Esophagus muscularis mucosa (tissue), 4 donors: ENCODE data around the gene TBC1D10B. TPM values are rescaled to one million over a fixed set of nuclear protein-coding genes. Genes with fewer than 3 reads are reported as not detected.
A peak's percentile ranks its signal among the peaks of the same experiment; 100 is the strongest.
"Not testable (repeated sequence)": the region's sequence is repeated elsewhere in the genome, so short reads cannot be mapped to it uniquely, and the experiment has no call there.

Experiments
- DNase-seq: peaks from one replicate; pipeline ENCODE4 v3.0.0-alpha.2; 2017; ENCODE audit errors: extremely low spot score
- H3K27ac ChIP-seq, 4 donors: fragments of 200-600 bp; sonication (generic); replicated peaks in 1 of 4; 1 replicate in 3 of 4; 2 replicates in 1 of 4; pipeline ENCODE4 v1.5.1; 2016 to 2019; ENCODE audit warnings: mild to moderate bottlenecking in 1 of 4
- H3K27me3 ChIP-seq, 4 donors: fragments of 200-600 bp; sonication (generic); one replicate each; pipeline versions ENCODE4 v1.5.1 to v1.6.0; 2016 to 2019
- H3K36me3 ChIP-seq, 4 donors: fragments of 200-600 bp; sonication (generic); one replicate each; pipeline ENCODE4 v1.5.1; 2016 to 2019
- H3K4me1 ChIP-seq, 4 donors: fragments of 200-600 bp; sonication (generic); one replicate each; pipeline ENCODE4 v1.5.1; 2016 to 2019
- H3K4me3 ChIP-seq, 4 donors: fragments of 200-600 bp; sonication (generic); 1 replicate in 2 of 4; 2 replicates in 2 of 4; pipeline ENCODE4 v1.5.1; 2016 to 2019; ENCODE audit warnings: mild to moderate bottlenecking in 4 of 4, moderate library complexity in 1 of 4
- H3K9me3 ChIP-seq, 4 donors: fragments of 200-600 bp; sonication (generic); 1 replicate in 3 of 4; 2 replicates in 1 of 4; pipeline ENCODE4 v1.5.1; 2016 to 2019
- EP300 ChIP-seq: sonication (generic); formaldehyde crosslinking; IDR thresholded peaks from one replicate; pipeline ENCODE4 v1.6.1; 2017; ENCODE audit warnings: antibody characterized with exemption
- POLR2A ChIP-seq: fragments of 450-650 bp; IDR thresholded peaks from one replicate; pipeline ENCODE4 v1.6.1; 2017; ENCODE audit warnings: antibody characterized with exemption, moderate library complexity, mild to moderate bottlenecking, low read depth
- POLR2AphosphoS5 ChIP-seq, 2 donors: sonication (generic); formaldehyde crosslinking; IDR thresholded peaks; one replicate each; pipeline ENCODE4 v1.6.1; 2017; ENCODE audit warnings: antibody characterized with exemption in 2 of 2
- WGBS: methylation state at CpG from one replicate; pipeline ENCODE4 v1.1.5; 2018; 5-methylcytosine and 5-hydroxymethylcytosine counted together
- intact Hi-C: fragments of 100-400 bp; cut with DNase I; formaldehyde crosslinking; loops from one replicate; pipeline ENCODE4 v1.15.1; 2023
- total RNA-seq, 4 donors: library from RNA; depleted of rRNA; stranded (reverse); fragments of >200 nt; gene quantifications; one replicate each; pipeline versions ENCODE4 v1.1.0 to v1.2.1, GENCODE V29; 2016
- TF ChIP-seq, protein P1 (sequence below), 3 experiments: fragments of 200-600 bp in 2 of 3; fragments of 450-650 bp in 1 of 3; sonication (generic) in 2 of 3; IDR thresholded peaks; one replicate each; pipeline ENCODE4 v1.5.1; 2017 to 2019; ENCODE audit warnings: antibody characterized with exemption in 3 of 3, mild to moderate bottlenecking in 2 of 3, moderate library complexity in 1 of 3

TBC1D10B gene
- total RNA-seq, 4 donors from 2014 or later, result 21.2 to 41.5 (median 29.4) TPM

DNA sequence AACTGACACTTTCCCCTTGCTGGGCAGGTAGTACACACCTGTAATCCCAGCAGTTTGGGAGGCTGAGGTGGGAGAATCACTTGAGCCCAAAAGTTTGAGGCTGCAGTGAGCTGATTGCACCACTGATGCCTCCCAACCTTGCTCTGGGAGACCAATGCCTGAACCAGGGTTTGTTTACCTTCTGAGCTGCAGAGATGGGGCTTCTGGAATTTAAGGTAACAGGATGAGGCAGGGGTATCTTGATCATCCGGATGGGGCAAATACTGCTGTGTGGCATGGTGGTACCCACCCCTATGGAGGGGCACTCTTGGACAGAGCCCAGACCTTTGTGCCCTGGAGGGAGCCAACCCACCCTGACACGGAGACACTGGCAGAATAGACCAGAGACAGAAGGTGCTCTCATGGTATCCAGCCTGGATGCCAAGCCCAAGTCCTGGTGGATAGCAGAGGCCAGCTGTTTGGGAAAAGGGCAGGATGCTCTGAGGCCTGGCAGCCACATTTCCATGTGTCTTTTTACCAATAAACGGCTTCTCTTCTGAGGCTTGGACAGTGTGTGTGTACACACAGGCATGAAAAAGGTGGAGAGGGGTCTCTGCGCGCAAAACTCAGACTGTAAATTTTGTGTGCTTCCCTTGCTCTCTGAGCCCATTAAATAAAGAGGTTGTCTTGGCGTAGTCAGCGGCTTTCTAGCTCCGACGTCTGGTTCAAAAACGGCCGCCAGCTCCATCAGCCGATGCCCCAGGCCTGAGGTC, 29.3 kb upstream of the TBC1D10B start:
- Histone ChIP-seq H3K27me3 (no peaks in the 10 kb centered on the region), H3K27ac (peak overlapping the region; percentile 88 to 92 (median 90)), H3K36me3 (peaks cover 6 to 22% (median 16%) of the 10 kb centered on the region in 4 donors), H3K4me1 (peaks cover 18 to 53% (median 49%) of the 10 kb centered on the region in 4 donors), H3K9me3 (no peaks in the 10 kb centered on the region), H3K4me3 (peak overlapping the region; percentile 62 to 78 (median 68))
- intact Hi-C loops, result loop anchor here (10.0 kb wide), 2 partner anchors 45 to 305 kb away; partner anchors contain the start of genes CD2BP2, TBX6 and YPEL3
- no peak for DNase-seq
- 25% methylated on average over 5 of the region's 12 CpGs for WGBS
- TF ChIP-seq POLR2AphosphoS5 (IDR thresholded peaks at IDR 0.05), result no peak
- TF ChIP-seq, protein P1, sequence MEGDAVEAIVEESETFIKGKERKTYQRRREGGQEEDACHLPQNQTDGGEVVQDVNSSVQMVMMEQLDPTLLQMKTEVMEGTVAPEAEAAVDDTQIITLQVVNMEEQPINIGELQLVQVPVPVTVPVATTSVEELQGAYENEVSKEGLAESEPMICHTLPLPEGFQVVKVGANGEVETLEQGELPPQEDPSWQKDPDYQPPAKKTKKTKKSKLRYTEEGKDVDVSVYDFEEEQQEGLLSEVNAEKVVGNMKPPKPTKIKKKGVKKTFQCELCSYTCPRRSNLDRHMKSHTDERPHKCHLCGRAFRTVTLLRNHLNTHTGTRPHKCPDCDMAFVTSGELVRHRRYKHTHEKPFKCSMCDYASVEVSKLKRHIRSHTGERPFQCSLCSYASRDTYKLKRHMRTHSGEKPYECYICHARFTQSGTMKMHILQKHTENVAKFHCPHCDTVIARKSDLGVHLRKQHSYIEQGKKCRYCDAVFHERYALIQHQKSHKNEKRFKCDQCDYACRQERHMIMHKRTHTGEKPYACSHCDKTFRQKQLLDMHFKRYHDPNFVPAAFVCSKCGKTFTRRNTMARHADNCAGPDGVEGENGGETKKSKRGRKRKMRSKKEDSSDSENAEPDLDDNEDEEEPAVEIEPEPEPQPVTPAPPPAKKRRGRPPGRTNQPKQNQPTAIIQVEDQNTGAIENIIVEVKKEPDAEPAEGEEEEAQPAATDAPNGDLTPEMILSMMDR (IDR thresholded peaks at IDR 0.05), result no peak
- no peak for TF ChIP-seq EP300
- TF ChIP-seq POLR2A, result no peak

DNA sequence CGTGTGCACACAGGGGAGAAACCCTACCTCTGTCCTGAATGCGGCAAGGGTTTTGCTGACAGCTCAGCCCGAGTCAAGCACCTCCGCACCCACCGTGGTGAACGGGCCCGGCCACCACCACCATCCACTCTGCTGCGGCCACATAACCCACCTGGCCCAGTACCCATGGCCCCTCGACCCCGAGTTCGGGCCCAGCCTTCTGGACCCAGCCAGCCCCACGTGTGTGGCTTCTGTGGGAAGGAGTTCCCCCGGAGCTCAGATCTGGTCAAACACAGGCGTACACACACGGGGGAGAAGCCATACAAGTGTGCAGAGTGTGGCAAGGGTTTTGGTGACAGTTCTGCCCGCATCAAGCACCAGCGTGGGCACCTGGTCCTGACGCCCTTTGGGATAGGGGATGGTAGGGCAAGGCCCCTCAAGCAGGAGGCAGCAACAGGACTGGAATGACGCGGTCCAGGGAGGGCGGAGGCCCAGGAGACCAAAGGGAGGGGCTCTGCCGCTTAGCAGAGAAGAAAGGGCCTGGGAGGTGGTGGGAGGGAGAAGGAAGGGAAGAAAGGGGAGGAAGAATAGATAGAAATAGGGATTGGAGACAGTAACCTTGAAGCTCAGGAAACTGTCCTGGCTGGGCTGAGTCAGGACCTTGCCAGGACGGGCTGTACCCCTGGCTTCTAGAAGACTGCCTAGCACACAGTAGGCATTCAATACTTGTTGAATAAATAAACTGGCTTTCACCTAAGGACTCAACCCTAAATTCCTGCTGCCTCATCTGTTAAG, 28.6 kb upstream of the TBC1D10B start:
- no peak for TF ChIP-seq POLR2AphosphoS5 (IDR thresholded peaks at IDR 0.05)
- no peak for TF ChIP-seq EP300
- no peak for TF ChIP-seq POLR2A
- TF ChIP-seq, protein P1 (IDR thresholded peaks at IDR 0.05), result no peak
- no peaks in the 10 kb centered on the region for H3K9me3 ChIP-seq
- intact Hi-C loops, result no loop called here
- peaks cover 6 to 22% (median 16%) of the 10 kb centered on the region in 4 donors for H3K36me3 ChIP-seq
- peak overlapping the region; percentile 88 to 92 (median 90) for H3K27ac ChIP-seq
- no peaks in the 10 kb centered on the region for H3K27me3 ChIP-seq
- WGBS, result 63% methylated on average over 9 of the region's 23 CpGs
- peaks cover 24 to 60% (median 57%) of the 10 kb centered on the region in 4 donors for H3K4me1 ChIP-seq
- H3K4me3 ChIP-seq, result no peak overlapping the region
- no peak for DNase-seq

DNA sequence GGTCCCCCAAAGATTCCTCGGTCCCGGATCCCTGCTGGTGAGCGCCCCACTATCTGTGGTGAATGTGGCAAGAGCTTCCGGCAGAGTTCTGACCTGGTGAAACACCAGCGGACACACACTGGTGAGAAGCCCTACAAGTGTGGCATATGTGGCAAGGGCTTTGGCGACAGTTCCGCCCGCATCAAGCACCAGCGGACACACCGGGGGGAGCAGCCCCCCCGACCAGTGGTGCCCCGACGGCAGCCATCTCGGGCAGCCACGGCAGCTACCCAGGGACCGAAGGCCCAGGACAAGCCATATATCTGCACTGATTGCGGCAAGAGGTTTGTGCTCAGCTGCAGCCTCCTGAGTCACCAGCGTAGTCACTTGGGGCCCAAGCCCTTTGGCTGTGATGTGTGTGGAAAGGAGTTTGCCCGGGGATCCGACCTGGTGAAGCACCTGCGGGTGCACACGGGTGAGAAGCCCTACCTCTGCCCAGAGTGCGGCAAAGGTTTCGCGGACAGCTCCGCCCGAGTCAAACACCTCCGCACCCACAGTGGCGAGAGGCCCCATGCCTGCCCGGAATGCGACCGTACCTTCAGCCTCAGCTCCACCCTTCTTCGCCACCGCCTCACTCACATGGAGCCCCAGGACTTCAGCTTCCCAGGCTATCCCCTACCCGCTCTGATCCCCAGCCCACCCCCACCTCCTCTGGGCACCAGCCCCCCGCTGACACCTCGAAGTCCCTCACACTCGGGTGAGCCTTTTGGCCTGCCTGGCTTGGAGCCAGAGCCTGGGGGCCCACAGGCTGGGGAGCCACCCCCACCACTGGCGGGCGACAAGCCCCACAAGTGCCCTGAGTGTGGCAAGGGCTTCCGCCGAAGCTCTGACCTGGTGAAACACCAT, 27.7 kb upstream of the TBC1D10B start:
- no peak for DNase-seq
- Histone ChIP-seq H3K27ac (no peak overlapping the region), H3K27me3 (no peaks in the 10 kb centered on the region), H3K4me1 (peaks cover 24 to 61% (median 57%) of the 10 kb centered on the region in 4 donors), H3K4me3 (no peak overlapping the region), H3K36me3 (peaks cover 6 to 22% (median 16%) of the 10 kb centered on the region in 4 donors), H3K9me3 (no peaks in the 10 kb centered on the region)
- intact Hi-C loops, result no loop called here
- no peak for TF ChIP-seq POLR2AphosphoS5 (IDR thresholded peaks at IDR 0.05)
- no peak for TF ChIP-seq POLR2A
- TF ChIP-seq, protein P1 (IDR thresholded peaks at IDR 0.05), result no peak
- TF ChIP-seq EP300, result no peak
- WGBS, result 94% methylated on average over 22 of the region's 42 CpGs

DNA sequence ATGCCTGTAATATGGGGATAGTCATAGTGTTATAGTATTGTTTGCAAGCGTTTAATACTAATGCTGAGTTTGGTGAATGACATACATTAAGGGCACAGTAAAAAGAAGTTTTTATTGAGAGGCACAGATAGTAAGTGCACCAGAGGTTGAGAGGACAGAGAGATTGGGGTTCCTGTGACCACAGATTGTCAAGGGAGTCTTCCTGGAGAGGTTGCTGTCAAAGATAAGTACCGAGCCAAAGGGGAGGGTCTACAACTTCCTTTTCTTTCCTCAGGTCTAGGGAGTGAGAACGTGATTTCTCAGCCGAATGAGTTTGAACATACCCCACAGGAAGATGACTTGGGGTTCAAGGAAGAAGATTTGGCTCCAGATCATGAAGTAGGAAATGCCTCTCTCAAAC, 26.8 kb upstream of the TBC1D10B start:
- intact Hi-C loops, result no loop called here
- TF ChIP-seq, protein P1 (IDR thresholded peaks at IDR 0.05), result no peak
- TF ChIP-seq EP300 (no peak), POLR2AphosphoS5 (IDR thresholded peaks at IDR 0.05) (no peak), POLR2A (no peak)
- Histone ChIP-seq H3K27ac (no peak overlapping the region), H3K4me3 (no peak overlapping the region), H3K4me1 (peaks cover 24 to 61% (median 57%) of the 10 kb centered on the region in 4 donors), H3K27me3 (no peaks in the 10 kb centered on the region), H3K9me3 (no peaks in the 10 kb centered on the region), H3K36me3 (peaks cover 6 to 22% (median 16%) of the 10 kb centered on the region in 4 donors)
- WGBS, result 70% methylated on average over 4 of the region's 4 CpGs
- DNase-seq, result no peak

DNA sequence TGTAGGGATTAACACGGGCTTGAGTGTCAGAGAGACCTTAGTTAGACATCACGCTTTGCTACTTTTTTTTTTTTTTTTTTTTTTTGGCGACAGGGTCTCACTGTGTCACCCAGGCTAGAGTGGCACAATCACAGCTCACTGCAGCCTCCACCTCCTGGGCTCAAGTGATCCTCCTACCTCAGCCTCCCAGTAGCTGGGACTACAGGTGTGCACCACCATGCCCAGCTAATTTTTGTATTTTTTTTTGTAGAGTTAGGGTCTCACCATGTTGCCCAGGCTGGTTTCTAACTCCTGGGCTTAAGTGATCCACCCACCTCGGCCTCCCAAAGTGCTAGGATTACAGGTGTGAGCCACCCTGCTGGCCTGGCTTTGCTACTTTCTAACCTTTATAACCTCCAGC, 26.3 kb upstream of the TBC1D10B start:
- DNase-seq, H3K27me3 ChIP-seq, H3K9me3 ChIP-seq, H3K27ac ChIP-seq, intact Hi-C loops: not testable (repeated sequence)
- Histone ChIP-seq H3K4me3 (peak overlapping the region in 1 of 4 donors; percentile 93), H3K36me3 (peaks cover 6 to 22% (median 16%) of the 10 kb centered on the region in 4 donors), H3K4me1 (peaks cover 24 to 61% (median 57%) of the 10 kb centered on the region in 4 donors)
- WGBS, result 76% methylated on average over 4 of the region's 4 CpGs
